HG02970 (cell line): ENCODE data around the gene KIAA0825.

Source experiments
- ATAC-seq: cut with Tn5 transposase; IDR thresholded peaks from one replicate; pipeline ENCODE4 v1.9.1; 2021; ENCODE audit warnings: mild to moderate bottlenecking, moderate library complexity, moderate number of reproducible peaks; ENCODE audit not compliant: unreplicated experiment, low FRiP score

Gene KIAA0825

GRCh38 chr5:94516148-94516547, 102.3 kb downstream of the KIAA0825 start:
- no peak for ATAC-seq

GRCh38 chr5:94508461-94509148, 109.8 kb downstream of the KIAA0825 start:
- ATAC-seq = no peak

DNA sequence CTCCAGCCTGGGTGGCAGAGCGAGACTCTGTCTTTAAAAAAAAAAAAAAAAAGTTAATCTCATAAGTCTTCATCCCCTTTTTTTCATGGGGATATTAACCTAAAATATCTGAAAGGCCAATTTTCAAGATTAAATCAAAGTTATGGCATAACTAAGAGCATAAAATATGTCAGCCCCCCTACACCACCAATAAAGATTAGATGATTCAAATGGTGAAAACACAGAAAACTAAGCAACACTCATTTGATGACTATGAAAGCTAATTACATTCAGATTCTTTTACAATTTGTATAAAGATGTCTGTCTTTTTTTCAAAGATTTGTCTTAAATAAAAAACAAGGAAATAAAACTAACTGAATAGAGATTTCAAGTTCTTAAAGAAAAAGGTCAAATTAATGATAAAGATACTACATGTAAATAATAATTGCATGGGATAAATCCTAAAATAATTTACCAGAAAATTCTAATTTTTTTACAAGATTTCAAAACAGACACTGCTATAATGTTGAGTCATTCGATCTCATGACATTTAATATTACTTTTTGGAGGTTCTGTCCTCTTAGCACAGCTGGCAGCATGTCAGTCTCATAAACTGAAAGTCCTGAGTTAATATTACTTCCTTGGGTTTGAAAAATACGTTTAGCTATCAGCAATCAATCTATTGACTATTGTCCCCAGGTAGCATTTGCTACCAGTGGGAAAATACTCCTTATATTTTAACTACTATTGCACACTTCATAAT, 112.9 kb downstream of the KIAA0825 start:
- no peak for ATAC-seq

DNA sequence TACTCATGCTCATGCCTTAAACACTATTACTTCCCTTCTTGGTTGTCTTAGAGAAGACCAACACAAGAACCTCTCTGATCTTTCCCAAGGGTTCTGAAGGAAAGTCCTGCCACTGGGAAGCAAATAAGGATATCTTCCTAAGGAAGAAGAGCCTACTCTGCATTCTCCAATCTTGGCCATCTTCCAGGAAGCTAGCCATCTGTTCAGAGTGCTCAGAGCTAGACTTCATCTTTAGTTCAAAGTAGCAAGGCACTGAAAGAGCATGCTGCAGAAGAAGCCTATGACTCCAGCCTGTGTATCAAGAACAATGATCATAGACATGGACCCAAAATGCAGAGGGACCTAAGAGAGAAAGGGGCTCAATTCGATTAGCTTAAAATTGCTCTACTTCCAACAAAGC, 114.7 kb downstream of the KIAA0825 start:
- ATAC-seq = no peak

DNA sequence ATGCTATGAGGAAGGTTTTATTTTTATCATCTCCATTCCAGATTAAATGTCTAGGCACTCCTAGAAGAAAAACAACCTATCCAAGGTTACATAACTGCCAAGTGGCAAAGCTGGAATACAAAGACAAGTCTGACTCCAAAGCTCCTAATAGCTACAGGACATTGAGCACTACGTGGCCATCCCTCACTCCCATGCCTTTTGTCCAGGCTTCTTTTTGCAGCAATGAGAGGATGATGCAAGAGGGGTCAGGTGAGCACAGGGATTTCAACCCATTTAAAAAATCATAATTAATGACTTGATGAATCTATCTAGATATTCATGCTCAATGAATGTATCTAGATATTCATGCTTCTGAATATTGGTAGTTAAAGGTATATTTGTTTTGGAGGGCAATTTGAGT, 117.0 kb downstream of the KIAA0825 start:
- no peak for ATAC-seq

DNA sequence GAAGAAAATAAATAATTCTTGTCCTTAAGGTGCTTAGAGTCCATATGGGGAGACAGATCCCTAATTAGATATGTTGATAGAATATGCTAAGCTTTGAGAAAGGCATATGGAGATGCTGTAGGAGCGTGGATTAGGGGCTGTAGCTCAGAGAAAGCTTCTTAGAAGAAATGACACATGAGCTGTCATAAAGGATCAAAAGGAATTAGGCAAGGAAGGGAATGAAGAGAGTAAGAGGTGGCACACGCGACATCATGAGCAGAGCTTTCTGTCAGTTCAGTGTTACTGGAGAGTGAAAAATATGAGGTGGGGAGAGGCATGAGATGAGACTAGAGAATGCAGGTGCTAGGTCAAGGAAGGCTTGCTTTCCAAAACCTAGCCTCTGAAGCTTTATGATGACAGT, 118.6 kb downstream of the KIAA0825 start:
- no peak for ATAC-seq

DNA sequence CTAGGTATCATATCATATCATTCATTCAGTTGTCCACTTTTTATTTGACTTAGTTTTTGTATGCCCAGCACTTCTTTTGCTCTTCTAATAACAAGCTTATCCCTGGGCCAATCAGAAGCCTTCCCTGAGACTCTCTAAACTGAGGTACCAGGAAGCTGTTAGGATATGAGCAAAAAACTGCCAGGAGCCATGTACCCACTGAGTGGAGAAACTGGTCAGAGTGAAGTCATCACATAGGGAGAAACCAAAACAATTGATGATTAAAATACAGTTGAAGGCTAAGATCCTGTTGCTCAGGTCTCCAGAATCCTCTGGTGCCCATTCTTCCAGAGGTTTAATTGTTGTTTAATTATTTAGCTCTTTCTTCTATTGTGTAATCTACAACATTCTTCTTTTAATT, 120.2 kb downstream of the KIAA0825 start:
- no peak for ATAC-seq

- no peak for ATAC-seq
Observed at GRCh38 chr5:94485067-94485466, 133.3 kb downstream of the KIAA0825 start.

DNA sequence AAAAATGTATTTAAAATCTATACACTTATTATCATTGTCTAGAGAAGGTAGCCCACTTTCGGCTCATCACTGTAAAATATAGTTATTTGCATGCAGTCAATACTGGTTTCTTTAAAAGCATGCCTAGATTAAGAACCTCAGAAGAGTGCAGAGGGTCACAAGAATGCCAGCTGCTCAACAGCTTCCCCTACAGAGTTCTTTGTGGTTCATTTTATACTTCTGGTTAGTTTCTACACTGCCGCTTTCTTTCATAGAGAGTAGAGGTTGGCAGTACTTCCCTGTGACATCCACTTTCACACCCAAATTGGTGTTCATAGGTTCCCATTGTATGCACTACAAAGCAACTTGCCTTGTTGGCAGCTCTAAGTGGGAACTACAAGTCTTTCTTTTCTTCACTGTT, 137.3 kb downstream of the KIAA0825 start:
- no peak for ATAC-seq

- no peak for ATAC-seq
Observed at GRCh38 chr5:94480486-94480885, 137.9 kb downstream of the KIAA0825 start.

GRCh38 chr5:94473936-94474335, 144.5 kb downstream of the KIAA0825 start:
- no peak for ATAC-seq

- ATAC-seq = no peak
Observed at GRCh38 chr5:94471521-94471920, 146.9 kb downstream of the KIAA0825 start.

DNA sequence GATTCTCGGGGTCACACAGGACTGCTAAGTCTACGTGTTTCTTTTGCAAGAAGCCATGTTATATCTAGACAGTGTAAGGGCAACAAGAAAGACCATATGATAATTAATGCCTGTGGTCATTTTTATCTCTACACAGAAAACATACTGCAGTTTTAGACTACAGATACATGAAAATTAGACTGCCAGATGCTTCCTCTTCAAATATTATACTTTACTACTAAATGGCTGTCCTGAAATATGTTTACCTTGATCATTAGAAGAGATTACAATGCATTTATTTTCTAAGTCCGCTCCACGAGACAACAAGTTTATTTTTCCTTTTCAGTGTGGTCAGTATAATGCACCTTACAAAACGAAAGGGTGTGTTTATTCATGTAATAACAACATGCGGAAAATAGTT, 147.6 kb downstream of the KIAA0825 start:
- ATAC-seq = no peak

DNA sequence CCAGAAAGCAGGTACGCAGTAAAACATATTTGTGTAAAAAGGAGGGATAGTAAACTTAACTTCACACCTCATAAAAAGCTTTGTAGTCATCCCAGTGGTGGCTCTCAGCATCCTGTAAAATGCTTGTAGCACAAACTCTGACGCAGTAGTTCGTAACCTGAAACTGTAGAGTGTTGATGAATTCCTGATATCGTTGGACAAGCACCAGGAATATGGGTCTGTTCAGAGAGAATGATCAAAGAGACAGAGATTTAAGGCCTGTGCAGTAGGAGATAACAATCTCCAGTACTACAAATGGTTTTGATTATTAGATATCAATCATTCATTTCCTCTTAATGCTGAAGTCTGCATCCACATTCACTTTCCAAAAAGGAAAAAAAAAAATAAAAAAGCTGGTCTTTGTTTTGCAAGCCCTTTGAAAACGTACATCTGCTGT, 148.5 kb downstream of the KIAA0825 start:
- ATAC-seq = no peak

DNA sequence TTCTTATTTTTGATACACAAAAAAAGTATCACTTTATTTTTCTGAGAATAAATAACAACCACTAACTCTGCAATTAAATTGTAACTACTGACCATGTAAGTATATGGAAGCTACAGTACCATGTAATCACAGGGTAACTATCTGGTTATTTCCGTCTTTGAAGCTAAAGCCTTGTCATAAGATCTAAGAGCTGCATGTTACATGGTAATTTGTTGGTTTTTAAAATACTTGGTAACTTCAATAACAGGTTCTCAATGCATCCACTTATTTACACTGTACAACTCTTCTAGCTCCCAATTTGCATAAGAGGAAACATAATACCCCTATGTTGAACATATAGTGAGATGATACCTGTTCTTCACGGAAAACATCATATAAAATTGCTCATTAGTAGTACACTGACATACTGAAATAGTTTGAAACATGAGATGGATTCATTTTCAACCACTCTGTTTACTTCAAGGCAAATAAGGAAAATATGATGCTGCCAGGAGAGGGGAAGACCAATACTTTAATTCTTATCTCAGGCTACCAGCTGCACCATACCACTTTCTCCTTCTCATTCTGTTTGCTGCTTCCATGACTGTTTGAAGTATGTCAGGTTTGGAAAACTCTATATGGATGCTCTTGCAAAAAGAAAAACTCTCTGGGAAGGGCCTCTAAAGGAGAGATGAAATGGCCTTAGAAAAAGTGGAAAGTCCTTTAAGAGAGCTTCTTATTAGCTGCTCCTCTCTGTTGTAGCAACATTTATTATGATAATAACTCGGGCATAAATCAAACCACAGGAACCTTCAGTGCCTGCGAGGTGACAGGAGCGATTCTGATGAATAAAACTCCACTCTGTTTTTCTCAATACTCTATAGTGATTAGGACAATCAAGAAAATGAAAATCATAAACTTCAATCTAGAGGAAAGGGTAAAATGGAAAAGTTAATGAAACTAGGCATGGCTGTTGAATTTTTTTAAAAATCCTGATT, 150.2 kb downstream of the KIAA0825 start:
- ATAC-seq = no peak

DNA sequence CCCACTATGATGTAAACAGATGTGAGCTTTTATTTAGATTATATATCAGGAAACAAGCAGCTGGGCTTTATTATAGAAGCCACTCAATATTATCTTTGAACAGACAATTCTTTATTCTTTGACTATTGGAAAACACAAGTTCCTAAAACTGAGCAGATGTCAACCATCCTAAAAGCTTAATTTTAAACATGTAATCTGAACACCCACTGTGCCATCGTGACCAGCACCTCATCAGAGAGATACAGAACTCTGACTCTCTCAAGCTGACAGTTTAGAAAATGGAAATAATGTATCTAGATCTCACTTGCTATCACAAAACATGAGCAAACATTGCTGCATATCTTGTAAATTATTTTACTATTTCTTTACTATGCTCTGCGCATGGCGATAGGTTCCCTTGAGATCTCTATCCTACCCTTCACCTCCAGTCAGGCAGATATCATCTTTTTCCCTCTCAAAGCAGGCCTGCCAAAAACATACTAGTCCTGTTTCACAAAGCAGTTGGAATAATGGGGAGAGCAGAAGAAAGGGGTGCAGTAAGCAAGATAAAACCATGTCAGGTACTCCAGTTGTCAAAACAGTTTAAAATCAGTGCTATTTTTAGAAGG, 151.0 kb downstream of the KIAA0825 start:
- ATAC-seq = no peak

DNA sequence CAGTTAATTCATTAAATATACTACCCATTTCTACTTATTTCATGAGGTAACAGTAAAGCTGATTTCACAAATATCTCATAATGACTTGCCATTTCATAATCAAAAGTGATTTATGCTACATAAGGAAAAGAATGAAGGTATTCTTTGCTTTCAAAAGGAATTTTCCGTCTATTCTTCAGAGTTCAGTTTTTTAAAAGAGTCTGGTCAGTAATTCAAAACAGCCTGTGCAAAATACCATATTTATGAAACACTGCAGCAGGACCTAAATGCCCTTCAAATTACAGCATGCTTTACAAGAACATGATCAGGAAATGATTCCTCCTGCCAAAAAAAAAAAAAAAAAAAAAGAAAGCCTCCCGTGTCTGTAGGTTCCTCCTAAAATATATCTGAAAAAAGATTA, 154.7 kb downstream of the KIAA0825 start:
- ATAC-seq = no peak

DNA sequence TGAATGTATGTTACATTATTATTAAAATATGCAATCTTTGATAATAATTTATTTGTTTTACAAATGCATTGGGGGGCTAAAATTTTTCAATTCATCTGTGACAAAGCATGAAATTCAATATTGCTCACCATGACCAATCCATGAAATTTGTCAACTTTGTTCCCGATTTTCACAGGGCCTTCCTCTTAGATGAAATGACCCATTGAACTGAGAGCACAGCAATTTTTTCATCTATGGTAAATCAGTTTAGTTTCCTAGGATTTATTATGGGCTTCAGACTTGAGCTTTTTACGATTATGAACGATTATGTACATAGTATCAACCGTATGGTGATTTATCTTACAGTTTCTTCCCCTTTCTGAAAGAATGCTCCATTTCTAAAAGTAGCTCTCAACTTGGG, 157.3 kb downstream of the KIAA0825 start:
- ATAC-seq = no peak

DNA sequence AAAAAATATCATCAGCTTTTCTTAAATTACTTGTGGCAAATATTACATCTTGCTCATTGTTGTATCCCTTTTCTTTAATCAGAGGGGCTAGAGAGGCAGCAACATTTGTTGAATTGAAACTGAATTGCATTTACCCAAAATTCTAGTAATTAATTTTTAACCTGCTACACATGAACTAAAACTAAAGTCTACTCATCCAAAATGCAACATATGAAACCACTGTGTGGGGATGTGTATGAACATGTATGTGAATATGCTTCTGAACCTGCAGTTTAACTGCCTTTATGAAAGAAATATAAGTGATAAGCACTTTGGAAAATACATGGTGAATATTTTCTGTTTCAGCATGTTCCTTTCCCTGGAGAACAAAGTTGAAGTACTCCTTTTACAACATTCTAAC, 158.5 kb downstream of the KIAA0825 start:
- ATAC-seq = no peak

- ATAC-seq = no peak
Observed at GRCh38 chr5:94457788-94458187, 160.6 kb downstream of the KIAA0825 start.

DNA sequence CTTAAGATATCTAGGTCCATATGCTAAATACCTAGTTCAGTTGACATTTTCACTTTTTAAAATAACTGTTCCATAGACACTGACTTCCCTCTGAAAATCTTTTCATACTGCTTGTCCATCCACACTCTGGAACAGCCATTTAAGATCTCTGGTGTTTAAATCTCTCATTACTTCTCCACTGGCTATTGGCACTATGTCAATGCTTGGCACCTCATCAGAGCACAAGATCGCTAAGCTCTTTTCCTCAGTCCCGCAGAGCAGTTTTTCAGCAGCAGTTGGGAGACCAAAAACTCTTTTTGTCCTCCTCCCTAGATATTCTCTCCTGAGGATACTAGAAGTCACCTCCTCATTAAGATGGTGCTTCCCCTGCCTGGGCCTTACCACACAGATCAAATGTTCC, 172.7 kb downstream of the KIAA0825 start:
- ATAC-seq = no peak
